Neural progenitor cell (in vitro differentiated cells): ENCODE measurements around the gene ANG. TPM values are rescaled to one million over a fixed set of nuclear protein-coding genes. Genes with fewer than 3 reads are reported as not detected.
"Not testable (repeated sequence)": the region's sequence is repeated elsewhere in the genome, so short reads cannot be mapped to it uniquely, and the experiment has no call there.

Experiments used
- DNase-seq: peaks from one replicate; pipeline ENCODE4 v3.0.0-alpha.2; 2016; ENCODE audit warnings: low spot score
- H2AFZ ChIP-seq: fragments of 200-600 bp; sonication (generic); replicated peaks from 2 replicates; pipeline ENCODE4 v1.6.1; 2016; ENCODE audit warnings: antibody characterized with exemption
- H3F3A ChIP-seq: fragments of 200-600 bp; sonication (generic); 2 replicates; pipeline ENCODE4 v1.6.1; 2016; ENCODE audit warnings: antibody characterized with exemption, low read depth
- H3K27ac ChIP-seq: fragments of 200-600 bp; sonication (generic); 2 replicates; pipeline ENCODE4 v1.5.1; 2016; ENCODE audit warnings: mild to moderate bottlenecking
- H3K27me3 ChIP-seq: fragments of 200-600 bp; sonication (generic); 2 replicates; pipeline ENCODE4 v1.6.1; 2016; ENCODE audit warnings: mild to moderate bottlenecking, moderate library complexity
- H3K36me3 ChIP-seq: fragments of 200-600 bp; sonication (generic); 2 replicates; pipeline ENCODE4 v1.5.1; 2016
- H3K4me1 ChIP-seq: fragments of 200-600 bp; sonication (generic); 2 replicates; pipeline ENCODE4 v1.6.1; 2016; ENCODE audit warnings: mixed run types
- H3K4me2 ChIP-seq: fragments of 200-600 bp; sonication (generic); 2 replicates; pipeline ENCODE4 v1.6.1; 2016
- H3K4me3 ChIP-seq: fragments of 200-600 bp; sonication (generic); 2 replicates; pipeline ENCODE4 v1.5.1; 2016
- H3K79me2 ChIP-seq: fragments of 200-600 bp; sonication (generic); 2 replicates; pipeline ENCODE4 v1.6.1; 2016; ENCODE audit warnings: low read depth
- H3K9ac ChIP-seq: fragments of 200-600 bp; sonication (generic); 2 replicates; pipeline ENCODE4 v1.6.1; 2016
- H3K9me3 ChIP-seq: fragments of 200-600 bp; sonication (generic); 2 replicates; pipeline ENCODE4 v1.5.1; 2016; ENCODE audit warnings: low read depth
- H4K20me1 ChIP-seq: fragments of 200-600 bp; sonication (generic); 2 replicates; pipeline ENCODE4 v1.6.1; 2016; ENCODE audit warnings: low read depth
- H3K27ac Mint-ChIP-seq: 3 replicates; pipeline ENCODE4 v1.8.0; 2021; ENCODE audit warnings: mixed read lengths
- H3K27me3 Mint-ChIP-seq: 2 replicates; pipeline ENCODE4 v1.8.0; 2022; ENCODE audit warnings: low read depth, mild to moderate bottlenecking, inconsistent platforms, moderate library complexity, mixed read lengths; ENCODE audit not compliant: insufficient read depth
- H3K36me3 Mint-ChIP-seq: 3 replicates; pipeline ENCODE4 v1.8.0; 2021; ENCODE audit warnings: mixed read lengths
- H3K4me1 Mint-ChIP-seq: 3 replicates; pipeline ENCODE4 v1.8.0; 2021; ENCODE audit warnings: mixed read lengths
- H3K4me3 Mint-ChIP-seq: 3 replicates; pipeline ENCODE4 v1.8.0; 2021; ENCODE audit warnings: mild to moderate bottlenecking, moderate library complexity, mixed read lengths
- H3K9me3 Mint-ChIP-seq: 3 replicates; pipeline ENCODE4 v1.8.0; 2020; ENCODE audit warnings: mixed read lengths
- EZH2 ChIP-seq: fragments of 200-600 bp; sonication (generic); IDR thresholded peaks from 2 replicates; pipeline ENCODE4 v1.6.1; 2017; ENCODE audit warnings: antibody characterized with exemption, mild to moderate bottlenecking, moderate library complexity
- EZH2phosphoT487 ChIP-seq: fragments of 200-600 bp; sonication (generic); IDR thresholded peaks from 2 replicates; pipeline ENCODE4 v1.6.1; 2017; ENCODE audit warnings: antibody characterized with exemption
- small RNA-seq: library from RNA; depleted of rRNA; stranded (forward); fragments of <200 nt; gene quantifications from one replicate; pipeline ENCODE3, GENCODE V24; 2015
- total RNA-seq: library from RNA; depleted of rRNA; stranded (reverse); fragments of >200 nt; gene quantifications from 2 replicates; pipeline ENCODE4 v1.2.3, GENCODE V29; 2015; ENCODE audit warnings: low replicate concordance
- TF ChIP-seq, protein P1 (sequence below): fragments of 200-600 bp; sonication (generic); IDR thresholded peaks from 2 replicates; pipeline ENCODE4 v1.5.1; 2017; ENCODE audit warnings: antibody characterized with exemption, mild to moderate bottlenecking

Gene ANG
- total RNA-seq, 1 donor from 2014 or later, result not detected

DNA sequence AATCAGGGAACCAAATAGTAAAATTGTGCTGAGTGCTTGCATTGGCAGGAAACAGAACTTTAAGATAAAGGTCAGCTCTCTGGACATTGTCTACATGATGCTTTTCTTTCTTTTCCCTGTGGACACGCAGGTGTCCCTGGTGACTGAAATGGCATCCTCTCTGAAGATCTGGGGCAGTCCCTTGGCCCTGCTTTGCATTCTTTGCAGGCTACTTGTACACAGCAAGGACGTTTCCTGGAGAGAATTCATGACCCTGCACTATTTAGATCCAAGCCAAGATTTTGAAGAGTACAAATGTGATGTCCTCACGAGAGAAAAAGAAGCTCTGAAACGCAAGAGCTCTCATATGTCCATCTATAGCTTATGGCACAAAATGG is 45.9 kb downstream of the ANG start:
- no peaks in the 10 kb centered on the region for H3K36me3 Mint-ChIP-seq
- no peaks in the 10 kb centered on the region for H3K36me3 ChIP-seq
- no peak overlapping the region for H3K4me3 ChIP-seq
- H3K4me2 ChIP-seq, result no peak overlapping the region
- no peaks in the 10 kb centered on the region for H3K27me3 ChIP-seq
- no peak overlapping the region for H3K27ac Mint-ChIP-seq
- H4K20me1 ChIP-seq, result no peaks in the 10 kb centered on the region
- no peaks in the 10 kb centered on the region for H3F3A ChIP-seq
- no peaks in the 10 kb centered on the region for H3K9me3 ChIP-seq
- no peak for DNase-seq
- peaks cover 18% of the 10 kb centered on the region for H3K4me1 Mint-ChIP-seq
- TF ChIP-seq EZH2phosphoT487 (no peak), EZH2 (no peak)
- TF ChIP-seq, protein P1, sequence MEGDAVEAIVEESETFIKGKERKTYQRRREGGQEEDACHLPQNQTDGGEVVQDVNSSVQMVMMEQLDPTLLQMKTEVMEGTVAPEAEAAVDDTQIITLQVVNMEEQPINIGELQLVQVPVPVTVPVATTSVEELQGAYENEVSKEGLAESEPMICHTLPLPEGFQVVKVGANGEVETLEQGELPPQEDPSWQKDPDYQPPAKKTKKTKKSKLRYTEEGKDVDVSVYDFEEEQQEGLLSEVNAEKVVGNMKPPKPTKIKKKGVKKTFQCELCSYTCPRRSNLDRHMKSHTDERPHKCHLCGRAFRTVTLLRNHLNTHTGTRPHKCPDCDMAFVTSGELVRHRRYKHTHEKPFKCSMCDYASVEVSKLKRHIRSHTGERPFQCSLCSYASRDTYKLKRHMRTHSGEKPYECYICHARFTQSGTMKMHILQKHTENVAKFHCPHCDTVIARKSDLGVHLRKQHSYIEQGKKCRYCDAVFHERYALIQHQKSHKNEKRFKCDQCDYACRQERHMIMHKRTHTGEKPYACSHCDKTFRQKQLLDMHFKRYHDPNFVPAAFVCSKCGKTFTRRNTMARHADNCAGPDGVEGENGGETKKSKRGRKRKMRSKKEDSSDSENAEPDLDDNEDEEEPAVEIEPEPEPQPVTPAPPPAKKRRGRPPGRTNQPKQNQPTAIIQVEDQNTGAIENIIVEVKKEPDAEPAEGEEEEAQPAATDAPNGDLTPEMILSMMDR, result no peak
- no peak overlapping the region for H3K4me3 Mint-ChIP-seq
- no peaks in the 10 kb centered on the region for H3K79me2 ChIP-seq
- no peaks in the 10 kb centered on the region for H3K27me3 Mint-ChIP-seq
- no peak overlapping the region for H2AFZ ChIP-seq
- H3K4me1 ChIP-seq, result no peaks in the 10 kb centered on the region
- no peak overlapping the region for H3K9ac ChIP-seq
- H3K27ac ChIP-seq, result no peak overlapping the region
- no peaks in the 10 kb centered on the region for H3K9me3 Mint-ChIP-seq

DNA sequence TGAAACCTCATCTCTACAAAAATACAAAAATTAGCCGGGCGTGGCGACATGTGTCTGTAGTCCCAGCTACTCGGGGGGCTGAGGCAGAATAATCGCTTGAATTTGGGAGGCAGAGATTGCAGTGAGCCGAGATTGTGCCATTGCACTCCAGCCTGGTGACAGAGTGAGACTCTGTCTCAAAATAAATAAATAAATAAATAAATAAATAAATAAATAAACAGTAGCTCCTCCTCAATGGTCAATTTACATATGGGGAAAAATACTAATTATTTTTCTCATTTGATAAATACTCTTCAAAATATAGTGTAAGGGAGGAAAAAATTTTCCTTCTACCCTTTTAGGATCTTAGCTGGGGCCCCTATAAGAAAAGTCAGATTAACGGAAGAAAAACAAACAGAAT is 49.7 kb downstream of the ANG start:
- not testable (repeated sequence) for H3K27ac ChIP-seq, H3K9me3 ChIP-seq, H3K9me3 Mint-ChIP-seq, H2AFZ ChIP-seq, H3K4me3 Mint-ChIP-seq, H3K9ac ChIP-seq, H3K27me3 Mint-ChIP-seq, H3K79me2 ChIP-seq, H3K27me3 ChIP-seq, DNase-seq, H3K4me2 ChIP-seq, H4K20me1 ChIP-seq, H3K36me3 Mint-ChIP-seq, H3K4me1 ChIP-seq, H3F3A ChIP-seq, H3K36me3 ChIP-seq, H3K27ac Mint-ChIP-seq, H3K4me3 ChIP-seq
- peaks cover 13% of the 10 kb centered on the region for H3K4me1 Mint-ChIP-seq

DNA sequence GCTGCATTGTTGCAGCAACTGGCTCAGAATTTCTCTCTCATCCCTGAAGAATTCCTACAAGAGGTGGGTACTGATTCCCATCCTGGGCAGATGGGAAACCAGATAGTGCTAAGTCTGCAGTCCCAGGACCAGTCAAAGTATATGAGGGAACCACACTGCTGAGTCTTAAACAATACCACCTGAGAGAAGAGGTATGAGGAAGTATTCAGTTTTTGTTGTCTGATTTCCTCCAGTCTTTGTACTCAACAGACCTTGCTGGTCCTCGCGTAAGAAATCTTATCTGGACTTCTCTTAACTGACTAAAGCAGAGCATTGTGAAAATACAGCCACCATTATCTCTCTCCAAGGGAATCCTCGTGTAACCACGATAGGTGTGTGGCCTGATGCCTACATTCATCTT is 53.6 kb downstream of the ANG start:
- H4K20me1 ChIP-seq, result no peaks in the 10 kb centered on the region
- Mint-ChIP-seq H3K4me3 (no peak overlapping the region), H3K4me1 (no peaks in the 10 kb centered on the region), H3K36me3 (no peaks in the 10 kb centered on the region), H3K27me3 (peaks cover 2% of the 10 kb centered on the region), H3K27ac (no peak overlapping the region), H3K9me3 (no peaks in the 10 kb centered on the region)
- no peaks in the 10 kb centered on the region for H3K36me3 ChIP-seq
- TF ChIP-seq, protein P1, result no peak
- TF ChIP-seq EZH2, result no peak
- no peak for TF ChIP-seq EZH2phosphoT487
- no peak overlapping the region for H3K27ac ChIP-seq
- no peak overlapping the region for H3K9ac ChIP-seq
- no peaks in the 10 kb centered on the region for H3F3A ChIP-seq
- H3K27me3 ChIP-seq, result no peaks in the 10 kb centered on the region
- no peak overlapping the region for H2AFZ ChIP-seq
- no peaks in the 10 kb centered on the region for H3K79me2 ChIP-seq
- H3K9me3 ChIP-seq, result no peaks in the 10 kb centered on the region
- no peak for DNase-seq
- no peak overlapping the region for H3K4me3 ChIP-seq
- no peaks in the 10 kb centered on the region for H3K4me1 ChIP-seq
- no peak overlapping the region for H3K4me2 ChIP-seq

DNA sequence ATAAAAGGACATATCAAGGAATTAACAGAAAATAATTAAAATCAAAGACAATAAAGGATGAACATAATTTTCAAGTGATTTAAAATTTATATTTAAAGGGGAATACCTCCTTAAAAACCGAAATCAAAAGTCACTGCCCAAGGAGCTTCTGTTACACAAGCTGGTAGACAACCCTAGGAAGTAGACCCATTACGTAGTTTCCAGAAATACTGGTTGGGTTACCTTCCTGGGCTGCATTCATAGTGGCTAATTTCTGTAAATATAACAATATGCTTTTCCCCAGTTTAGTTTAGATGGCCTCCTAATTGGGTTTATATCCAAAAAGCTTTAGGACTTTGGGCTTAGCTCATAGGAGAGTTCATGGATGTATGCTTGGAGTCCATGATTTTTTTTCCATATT is 55.0 kb downstream of the ANG start:
- H3K9me3 ChIP-seq, result no peaks in the 10 kb centered on the region
- Mint-ChIP-seq H3K36me3 (no peaks in the 10 kb centered on the region), H3K9me3 (no peaks in the 10 kb centered on the region), H3K27me3 (peaks cover 2% of the 10 kb centered on the region), H3K4me3 (no peak overlapping the region), H3K4me1 (no peaks in the 10 kb centered on the region), H3K27ac (no peak overlapping the region)
- no peak overlapping the region for H3K4me3 ChIP-seq
- no peak for DNase-seq
- H3K9ac ChIP-seq, result no peak overlapping the region
- no peaks in the 10 kb centered on the region for H3K79me2 ChIP-seq
- H3K27me3 ChIP-seq, result no peaks in the 10 kb centered on the region
- H2AFZ ChIP-seq, result no peak overlapping the region
- H3K27ac ChIP-seq, result no peak overlapping the region
- H3K4me1 ChIP-seq, result no peaks in the 10 kb centered on the region
- no peaks in the 10 kb centered on the region for H4K20me1 ChIP-seq
- TF ChIP-seq, protein P1, result no peak
- no peak for TF ChIP-seq EZH2
- no peak for TF ChIP-seq EZH2phosphoT487
- H3F3A ChIP-seq, result no peaks in the 10 kb centered on the region
- no peak overlapping the region for H3K4me2 ChIP-seq
- no peaks in the 10 kb centered on the region for H3K36me3 ChIP-seq

Small RNA genes lying within 50 kb of the gene (small RNA-seq; reads per million reads assigned to genes)
- gene RF00019, result not detected

Other genes starting within 250 kb of the ANG start
- gene OSGEP, start 234.0 kb upstream of the ANG start, total RNA-seq, result 62.5 and 67.0 TPM in 2 replicates
- 76.6 and 118 TPM in 2 replicates for gene APEX1, start 233.5 kb upstream of the ANG start, total RNA-seq
- gene PIP4P1, start 227.3 kb upstream of the ANG start, total RNA-seq, result 24.1 and 35.3 TPM in 2 replicates
- gene PNP, start 219.4 kb upstream of the ANG start, total RNA-seq, result 43.6 and 50.6 TPM in 2 replicates
- not detected in 2 replicates for gene RNASE10, start 183.2 kb upstream of the ANG start, total RNA-seq
- not detected in 2 replicates for gene RNASE9, start 127.7 kb upstream of the ANG start, total RNA-seq
- gene RNASE11, start 100.8 kb upstream of the ANG start, total RNA-seq, result not detected in 2 replicates
- gene RNASE12, start 97.4 kb upstream of the ANG start, total RNA-seq, result not detected in 2 replicates
- not detected in 2 replicates for gene OR6S1, start 47.1 kb upstream of the ANG start, total RNA-seq
- 2.0 and 2.1 TPM in 2 replicates for gene RNASE4, start 4.2 kb upstream of the ANG start, total RNA-seq
- not detected in 2 replicates for gene EDDM3A, start 57.1 kb downstream of the ANG start, total RNA-seq
- not detected in 2 replicates for gene EDDM3B, start 79.6 kb downstream of the ANG start, total RNA-seq
- not detected in 2 replicates for gene RNASE6, start 92.5 kb downstream of the ANG start, total RNA-seq
- gene RNASE1, start 114.1 kb downstream of the ANG start, total RNA-seq, result 5.7 TPM in 1 of 2 replicates, not detected in the other
- gene RNASE3, start 202.6 kb downstream of the ANG start, total RNA-seq, result not detected in 2 replicates